ENCODE measurements around the gene SELL.
"Not testable (repeated sequence)": the region's sequence is repeated elsewhere in the genome, so short reads cannot be mapped to it uniquely, and the experiment has no call there.

SELL gene

DNA sequence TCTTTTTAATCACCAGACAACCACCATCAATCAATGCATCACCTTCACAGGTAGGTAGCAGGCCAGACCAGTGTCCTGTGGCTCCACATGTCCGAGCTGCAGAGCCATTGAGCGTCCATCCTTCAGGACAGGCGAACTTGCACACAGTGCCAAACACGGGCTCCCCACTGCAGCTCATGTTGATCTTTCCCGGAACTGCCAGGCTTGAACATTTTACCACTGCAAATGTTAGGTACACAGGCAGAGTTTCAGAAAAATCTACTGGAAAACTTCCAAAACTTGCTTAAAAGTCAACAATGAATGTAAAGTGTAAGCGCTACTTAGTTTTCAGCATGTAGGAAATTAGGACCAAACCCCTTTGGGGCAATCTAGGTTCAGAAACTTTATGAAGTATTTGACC lies 15.9 kb upstream of the SELL start:
- Histone ChIP-seq H3K9me3 (ENCODE audit: control insufficient read depth, insufficient read depth, low read length) (no peaks in the 10 kb centered on the region), H3K9ac (ENCODE audit: low read depth, low read length) (no peak overlapping the region), H3K27me3 (ENCODE audit: control insufficient read depth, insufficient read depth, low read length) (no peaks in the 10 kb centered on the region), H3K4me3 (ENCODE audit: low read depth, low read length) (no peak overlapping the region), H3K36me3 (ENCODE audit: control insufficient read depth, insufficient read depth, low read length) (no peaks in the 10 kb centered on the region), H3K4me1 (ENCODE audit: control insufficient read depth, insufficient read depth, low read length) (no peaks in the 10 kb centered on the region)

DNA sequence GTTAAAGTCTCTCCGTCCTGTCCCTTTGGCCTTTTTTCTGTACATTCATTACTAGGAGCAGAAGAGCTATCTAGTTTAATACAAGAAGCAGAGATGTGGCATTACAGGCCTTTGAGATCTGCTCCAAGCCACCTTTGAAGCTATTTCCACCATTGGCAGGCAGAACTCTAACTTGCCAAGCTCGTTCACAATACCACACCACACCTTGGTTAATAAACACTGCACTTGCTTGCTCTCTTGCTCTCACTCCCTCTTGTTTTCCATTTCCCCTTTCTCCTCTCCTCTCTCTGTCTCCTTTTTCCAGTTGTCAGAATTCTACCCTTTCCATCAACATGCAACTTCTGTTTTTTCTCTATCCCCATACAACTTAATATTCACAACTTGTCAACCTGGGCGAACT lies 15.4 kb upstream of the SELL start:
- H3K9me3 ChIP-seq (ENCODE audit: control insufficient read depth, insufficient read depth, low read length): no peaks in the 10 kb centered on the region
- no peak overlapping the region for H3K4me3 ChIP-seq (ENCODE audit: low read depth, low read length)
- H3K4me1 ChIP-seq (ENCODE audit: control insufficient read depth, insufficient read depth, low read length): no peaks in the 10 kb centered on the region
- H3K9ac ChIP-seq (ENCODE audit: low read depth, low read length): no peak overlapping the region
- no peaks in the 10 kb centered on the region for H3K36me3 ChIP-seq (ENCODE audit: control insufficient read depth, insufficient read depth, low read length)
- H3K27me3 ChIP-seq (ENCODE audit: control insufficient read depth, insufficient read depth, low read length): no peaks in the 10 kb centered on the region

DNA sequence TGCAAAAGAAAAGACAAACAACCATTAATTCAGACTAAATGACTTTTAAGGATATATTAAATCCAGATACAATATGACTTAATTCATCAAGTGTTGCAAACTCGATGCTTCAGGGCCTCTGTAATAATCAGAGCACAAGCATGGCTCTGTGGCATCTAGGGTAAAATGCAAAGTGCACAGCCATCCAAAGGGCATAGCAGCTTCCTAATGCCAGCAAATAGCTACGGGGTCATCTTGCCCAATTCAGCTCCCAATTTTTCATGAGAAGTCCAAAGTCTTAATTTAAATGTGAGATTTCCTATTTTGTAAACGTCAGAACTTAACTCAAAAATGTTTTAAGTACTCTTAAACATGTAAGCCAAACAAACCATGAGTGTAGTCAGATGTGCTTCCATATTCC lies 14.5 kb upstream of the SELL start:
- H3K9me3 ChIP-seq (ENCODE audit: control insufficient read depth, insufficient read depth, low read length): no peaks in the 10 kb centered on the region
- H3K36me3 ChIP-seq (ENCODE audit: control insufficient read depth, insufficient read depth, low read length): no peaks in the 10 kb centered on the region
- no peak overlapping the region for H3K9ac ChIP-seq (ENCODE audit: low read depth, low read length)
- H3K4me1 ChIP-seq (ENCODE audit: control insufficient read depth, insufficient read depth, low read length): no peaks in the 10 kb centered on the region
- H3K4me3 ChIP-seq (ENCODE audit: low read depth, low read length): no peak overlapping the region
- H3K27me3 ChIP-seq (ENCODE audit: control insufficient read depth, insufficient read depth, low read length): no peaks in the 10 kb centered on the region

DNA sequence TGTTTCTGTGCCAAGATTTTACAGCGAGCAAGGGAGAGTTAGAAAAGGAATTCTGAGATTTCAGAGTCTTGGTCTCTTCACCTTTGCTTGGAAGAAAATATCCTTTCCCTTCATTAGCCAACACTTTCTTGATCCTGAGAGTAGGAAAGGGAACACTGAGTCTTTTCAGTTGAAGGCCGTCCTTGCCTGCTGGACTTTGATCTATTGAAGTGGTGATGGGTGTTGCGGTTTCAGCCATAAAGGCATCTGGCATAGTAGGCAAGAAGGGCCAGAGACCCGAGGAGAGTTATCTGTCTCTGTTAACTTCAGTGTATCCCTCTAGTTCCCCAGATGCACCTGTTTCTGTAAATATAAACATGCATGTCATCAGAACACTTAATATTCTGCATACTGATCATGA lies 12.7 kb upstream of the SELL start:
- H3K27me3 ChIP-seq (ENCODE audit: control insufficient read depth, insufficient read depth, low read length): no peaks in the 10 kb centered on the region
- H3K36me3 ChIP-seq (ENCODE audit: control insufficient read depth, insufficient read depth, low read length): no peaks in the 10 kb centered on the region
- no peak overlapping the region for H3K4me3 ChIP-seq (ENCODE audit: low read depth, low read length)
- no peak overlapping the region for H3K9ac ChIP-seq (ENCODE audit: low read depth, low read length)
- H3K4me1 ChIP-seq (ENCODE audit: control insufficient read depth, insufficient read depth, low read length): no peaks in the 10 kb centered on the region
- no peaks in the 10 kb centered on the region for H3K9me3 ChIP-seq (ENCODE audit: control insufficient read depth, insufficient read depth, low read length)

DNA sequence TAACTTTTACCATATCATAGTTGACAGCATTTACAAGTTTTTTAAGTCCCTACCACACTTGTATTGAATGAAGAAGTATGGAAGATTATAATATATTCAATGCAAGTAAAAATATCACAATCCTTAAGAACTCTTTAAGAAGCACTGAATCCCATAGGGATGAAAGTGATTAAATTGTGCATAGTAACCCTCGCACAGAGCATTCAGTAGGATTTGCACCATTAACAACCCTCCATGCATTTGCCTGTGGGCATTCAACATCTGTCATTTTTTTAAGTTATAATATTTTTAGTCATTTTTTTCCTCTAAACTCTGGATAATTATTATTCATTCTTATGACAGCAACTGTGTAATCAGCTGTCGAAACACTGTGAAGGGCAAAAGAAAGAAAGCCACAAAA lies 12.3 kb upstream of the SELL start:
- Histone ChIP-seq H3K36me3 (ENCODE audit: control insufficient read depth, insufficient read depth, low read length) (no peaks in the 10 kb centered on the region), H3K4me3 (ENCODE audit: low read depth, low read length) (no peak overlapping the region), H3K4me1 (ENCODE audit: control insufficient read depth, insufficient read depth, low read length) (no peaks in the 10 kb centered on the region), H3K9ac (ENCODE audit: low read depth, low read length) (no peak overlapping the region), H3K27me3 (ENCODE audit: control insufficient read depth, insufficient read depth, low read length) (no peaks in the 10 kb centered on the region), H3K9me3 (ENCODE audit: control insufficient read depth, insufficient read depth, low read length) (no peaks in the 10 kb centered on the region)

- H3K9me3 ChIP-seq (ENCODE audit: control insufficient read depth, insufficient read depth, low read length): no peaks in the 10 kb centered on the region
- no peak overlapping the region for H3K4me3 ChIP-seq (ENCODE audit: low read depth, low read length)
- no peak overlapping the region for H3K9ac ChIP-seq (ENCODE audit: low read depth, low read length)
- H3K36me3 ChIP-seq (ENCODE audit: control insufficient read depth, insufficient read depth, low read length): no peaks in the 10 kb centered on the region
- no peaks in the 10 kb centered on the region for H3K27me3 ChIP-seq (ENCODE audit: control insufficient read depth, insufficient read depth, low read length)
- no peaks in the 10 kb centered on the region for H3K4me1 ChIP-seq (ENCODE audit: control insufficient read depth, insufficient read depth, low read length)
These were observed 11.4 kb upstream of the SELL start for GRCh38 chr1:169722779-169723178.

DNA sequence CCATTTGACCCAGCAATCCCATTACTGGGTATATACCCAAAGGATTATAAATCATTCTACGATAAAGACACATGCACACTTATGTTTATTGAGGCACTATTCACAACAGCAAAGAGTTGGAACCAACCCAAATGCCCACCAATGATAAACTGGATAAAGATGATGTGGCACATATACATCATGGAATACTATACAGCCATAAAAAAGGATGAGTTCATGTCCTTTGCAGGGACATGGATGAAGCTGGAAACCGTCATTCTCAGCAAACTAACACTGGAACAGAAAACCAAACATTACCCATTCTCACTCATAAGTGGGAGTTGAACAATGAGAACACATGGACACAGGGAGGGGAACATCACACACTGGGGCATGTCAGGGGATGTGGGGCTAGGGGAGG lies 3.7 kb upstream of the SELL start:
- not testable (repeated sequence) for H3K9me3 ChIP-seq (ENCODE audit: control insufficient read depth, insufficient read depth, low read length); H3K36me3 ChIP-seq (ENCODE audit: control insufficient read depth, insufficient read depth, low read length); H3K9ac ChIP-seq (ENCODE audit: low read depth, low read length); H3K4me1 ChIP-seq (ENCODE audit: control insufficient read depth, insufficient read depth, low read length); H3K27me3 ChIP-seq (ENCODE audit: control insufficient read depth, insufficient read depth, low read length); H3K4me3 ChIP-seq (ENCODE audit: low read depth, low read length)

GRCh38 chr1:169713090-169713489 lies 1.7 kb upstream of the SELL start:
- H3K27me3 ChIP-seq (ENCODE audit: control insufficient read depth, insufficient read depth, low read length); H3K4me3 ChIP-seq (ENCODE audit: low read depth, low read length); H3K9ac ChIP-seq (ENCODE audit: low read depth, low read length); H3K4me1 ChIP-seq (ENCODE audit: control insufficient read depth, insufficient read depth, low read length); H3K9me3 ChIP-seq (ENCODE audit: control insufficient read depth, insufficient read depth, low read length); H3K36me3 ChIP-seq (ENCODE audit: control insufficient read depth, insufficient read depth, low read length): not testable (repeated sequence)

GRCh38 chr1:169712309-169712631 lies 850 bp upstream of the SELL start:
- Histone ChIP-seq H3K4me1 (ENCODE audit: control insufficient read depth, insufficient read depth, low read length) (peaks cover 7% of the 10 kb centered on the region), H3K9ac (ENCODE audit: low read depth, low read length) (no peak overlapping the region), H3K27me3 (ENCODE audit: control insufficient read depth, insufficient read depth, low read length) (no peaks in the 10 kb centered on the region), H3K36me3 (ENCODE audit: control insufficient read depth, insufficient read depth, low read length) (no peaks in the 10 kb centered on the region), H3K9me3 (ENCODE audit: control insufficient read depth, insufficient read depth, low read length) (no peaks in the 10 kb centered on the region), H3K4me3 (ENCODE audit: low read depth, low read length) (no peak overlapping the region)

DNA sequence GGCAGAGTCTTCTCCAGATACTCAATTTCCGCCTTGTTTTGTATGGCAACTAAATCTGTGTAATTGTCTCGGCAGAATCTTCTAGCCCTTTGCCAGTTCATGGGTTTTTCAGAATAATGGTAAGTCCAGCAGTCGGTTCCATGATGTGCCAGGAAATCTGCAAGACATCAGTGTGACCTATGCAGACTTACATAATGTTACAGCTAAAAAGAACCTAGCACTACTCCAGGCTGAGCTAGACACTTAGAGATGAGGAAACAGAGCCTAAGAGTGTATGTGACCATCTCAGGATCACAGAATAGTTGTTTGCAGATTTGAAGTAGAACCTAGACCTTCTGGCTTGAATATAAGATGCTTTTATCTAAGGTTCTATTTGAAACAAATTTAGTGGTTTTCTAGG lies 2.8 kb downstream of the SELL start:
- Histone ChIP-seq H3K27me3 (ENCODE audit: control insufficient read depth, insufficient read depth, low read length) (no peaks in the 10 kb centered on the region), H3K9me3 (ENCODE audit: control insufficient read depth, insufficient read depth, low read length) (no peaks in the 10 kb centered on the region), H3K4me1 (ENCODE audit: control insufficient read depth, insufficient read depth, low read length) (peaks cover 7% of the 10 kb centered on the region), H3K9ac (ENCODE audit: low read depth, low read length) (no peak overlapping the region), H3K4me3 (ENCODE audit: low read depth, low read length) (no peak overlapping the region), H3K36me3 (ENCODE audit: control insufficient read depth, insufficient read depth, low read length) (no peaks in the 10 kb centered on the region)

DNA sequence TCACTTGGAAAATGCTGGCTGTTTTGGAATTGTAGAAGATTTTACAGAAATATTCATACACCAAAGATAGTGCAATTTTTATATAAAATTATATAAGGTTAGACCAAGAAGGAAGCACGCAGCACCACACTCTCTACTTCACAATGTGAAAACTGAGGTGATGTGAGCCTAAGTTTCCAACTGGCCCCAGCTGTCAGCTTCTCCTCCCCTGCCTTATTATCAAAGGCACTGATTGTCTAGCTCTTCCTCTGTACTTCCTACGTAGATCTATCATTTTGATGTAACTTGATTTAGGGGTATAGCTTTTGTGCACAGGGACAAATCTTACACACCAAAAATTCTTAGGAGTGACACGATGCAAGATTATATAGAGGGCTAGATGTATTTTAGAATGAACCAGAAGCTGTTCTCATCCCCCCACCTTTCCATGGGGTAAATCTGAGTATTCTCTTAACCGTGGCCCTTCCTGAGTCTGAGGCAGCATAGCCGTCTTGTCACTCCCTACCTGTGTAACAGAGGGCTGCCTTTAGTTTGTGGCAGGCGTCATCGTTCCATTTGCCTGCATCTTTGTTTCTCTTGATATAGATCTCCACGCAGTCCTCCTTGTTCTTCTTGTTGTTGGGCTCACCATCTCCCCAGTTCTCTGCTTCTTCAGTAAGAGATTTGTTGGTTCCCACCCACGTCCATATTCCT lies 3.4 kb downstream of the SELL start:
- H3K36me3 ChIP-seq (ENCODE audit: control insufficient read depth, insufficient read depth, low read length): no peaks in the 10 kb centered on the region
- peaks cover 7% of the 10 kb centered on the region for H3K4me1 ChIP-seq (ENCODE audit: control insufficient read depth, insufficient read depth, low read length)
- no peak overlapping the region for H3K4me3 ChIP-seq (ENCODE audit: low read depth, low read length)
- no peaks in the 10 kb centered on the region for H3K9me3 ChIP-seq (ENCODE audit: control insufficient read depth, insufficient read depth, low read length)
- no peak overlapping the region for H3K9ac ChIP-seq (ENCODE audit: low read depth, low read length)
- no peaks in the 10 kb centered on the region for H3K27me3 ChIP-seq (ENCODE audit: control insufficient read depth, insufficient read depth, low read length)

GRCh38 chr1:169704797-169705196 lies 6.6 kb downstream of the SELL start:
- Histone ChIP-seq H3K4me3 (ENCODE audit: low read depth, low read length) (no peak overlapping the region), H3K4me1 (ENCODE audit: control insufficient read depth, insufficient read depth, low read length) (no peaks in the 10 kb centered on the region), H3K9me3 (ENCODE audit: control insufficient read depth, insufficient read depth, low read length) (no peaks in the 10 kb centered on the region), H3K27me3 (ENCODE audit: control insufficient read depth, insufficient read depth, low read length) (no peaks in the 10 kb centered on the region), H3K36me3 (ENCODE audit: control insufficient read depth, insufficient read depth, low read length) (no peaks in the 10 kb centered on the region), H3K9ac (ENCODE audit: low read depth, low read length) (no peak overlapping the region)
